Heart left ventricle (tissue), 16 donors: ENCODE measurements around the gene ULK4. TPM values are rescaled to one million over a fixed set of nuclear protein-coding genes. Genes with fewer than 3 reads are reported as not detected.

Experiments
- ATAC-seq, 4 donors: fragments of 200-7000 bp; cut with Tn5 transposase; one replicate each; pipeline ENCODE4 v1.9.1; 2020 to 2022; ENCODE audit warnings: moderate library complexity in 4 of 4, mild to moderate bottlenecking in 3 of 4, moderate number of reproducible peaks in 1 of 4
- DNase-seq, 5 donors: peaks; one replicate each; pipeline ENCODE4 v3.0.0-alpha.2; 2020
- H3K27ac ChIP-seq, 12 donors: fragments of 200-600 bp; sonication (generic) in 4 of 12; one replicate each; pipeline versions ENCODE4 v1.5.0 to v1.8.0; 2016 to 2022; ENCODE audit warnings: mild to moderate bottlenecking in 2 of 12
- H3K27me3 ChIP-seq, 9 donors: fragments of 200-600 bp; sonication (generic) in 2 of 9; one replicate each; pipeline versions ENCODE4 v1.5.1 to v1.8.0; 2016 to 2022; ENCODE audit warnings: mild to moderate bottlenecking in 3 of 9
- H3K36me3 ChIP-seq, 9 donors: fragments of 200-600 bp; sonication (generic) in 2 of 9; one replicate each; pipeline versions ENCODE4 v1.5.0 to v1.8.0; 2018 to 2022; ENCODE audit warnings: mild to moderate bottlenecking in 2 of 9
- H3K4me1 ChIP-seq, 12 donors: fragments of 200-600 bp; sonication (generic) in 4 of 12; one replicate each; pipeline versions ENCODE4 v1.5.0 to v1.8.0; 2016 to 2022; ENCODE audit warnings: mild to moderate bottlenecking in 3 of 12
- H3K4me3 ChIP-seq, 12 donors: fragments of 200-600 bp; sonication (generic) in 4 of 12; one replicate each; pipeline versions ENCODE4 v1.5.0 to v1.8.0; 2017 to 2022; ENCODE audit warnings: mild to moderate bottlenecking in 9 of 12, moderate library complexity in 4 of 12
- H3K9me3 ChIP-seq, 12 donors: fragments of 200-600 bp; sonication (generic) in 4 of 12; one replicate each; pipeline versions ENCODE4 v1.5.0 to v1.8.0; 2016 to 2022; ENCODE audit warnings: mild to moderate bottlenecking in 1 of 12
- CTCF ChIP-seq, 12 donors: fragments of 200-600 bp; sonication (generic) in 4 of 12; IDR thresholded peaks; one replicate each; pipeline versions ENCODE4 v1.5.0 to v1.8.0; 2018 to 2022; ENCODE audit warnings: antibody characterized with exemption in 12 of 12, mild to moderate bottlenecking in 5 of 12
- POLR2A ChIP-seq, 2 donors: fragments of 450-650 bp; IDR thresholded peaks; one replicate each; pipeline ENCODE4 v1.6.1; 2017; ENCODE audit warnings: antibody characterized with exemption in 2 of 2, mild to moderate bottlenecking in 2 of 2, moderate library complexity in 2 of 2
- WGBS, 4 donors: extraction: QIAGEN DNeasy Blood & Tissue Kit in 2 of 4; methylation state at CpG; one replicate each; pipeline versions ENCODE4 v1.1.5 to v1.1.7; 2013 to 2018; 5-methylcytosine and 5-hydroxymethylcytosine counted together
- intact Hi-C, 10 donors: fragments of 100-400 bp; cut with DNase I; formaldehyde crosslinking; loops; one replicate each; pipeline versions ENCODE4 v1.11.1 to v1.14.2; 2022
- polyA plus RNA-seq, 2 donors: library from polyadenylated mRNA; stranded (reverse); fragments of 200-250 nt; gene quantifications; one replicate each; pipeline ENCODE4 v1.2.3, GENCODE V29; 2013
- total RNA-seq, 9 donors: library from RNA; depleted of rRNA in 2 of 9; stranded (reverse); fragments of >200 nt in 2 of 9; fragmentation: NEBNext Ultra II Directional in 3 of 9; extraction: Animal tissue kit (Norgen Biotek cat#: 25700) in 3 of 9; gene quantifications; one replicate each; pipeline versions ENCODE4 v1.1.0 to v1.2.4, GENCODE V29; 2016 to 2023
- donor health status: ischemic (EF 13 %, LVEDD 7.1; RV severe dilation, severe dysfunction).
- donor health status: healthy with polysubstance abuse.
- donor health status: DM: no; HTN: yes; CAD: no.
- donor health status: DM: no; HTN: no; CAD: no.
- donor health status: ischemic (EF 25% LVEDD 6.9; RV normal size, moderate dysfunction).
- donor health status: ischemic (EF 25% LVEDD 5.7; RV mildly dilated, moderate dysfunction).
- donor health status: healthy.
- donor health status: DM: yes; HTN: yes; CAD: no.
- donor health status: ischemic (EF 35%, LVEDD 5.7; RV mildly dilated, moderate dysfunction).
- donor health status: nonischemic (EF 11% LVEDD 7.7; RV severe dilation, severe dysfunction).
- donor health status: DM: yes; HTN: yes; CAD: no.
- donor health status: PGD.
- donor health status: ischemic (EF 29% LVEDD 5.4; RV normal size, mild dysfunction).
- donor health status: nonischemic (EF 23%, LVEDD 6.1; RV moderate dilation, normal function).

ULK4 gene
- total and polyA plus RNA-seq, 11 donors, result 0.91 to 6.1 (median 2.1) TPM

GRCh38 chr3:41808152-41808551 is 153.8 kb downstream of the ULK4 start:
- H3K27me3 ChIP-seq, result no peaks in the 10 kb centered on the region

GRCh38 chr3:41794748-41795589 is 166.9 kb downstream of the ULK4 start:
- H3K4me1 ChIP-seq, result no peaks in the 10 kb centered on the region
- no peak overlapping the region for H3K4me3 ChIP-seq
- H3K36me3 ChIP-seq, result no peaks in the 10 kb centered on the region
- no peaks in the 10 kb centered on the region for H3K27me3 ChIP-seq
- WGBS, 4 donors, result 83 to 88% (median 85%) methylated on average over 5 of the region's 5 CpGs
- no peak for DNase-seq
- intact Hi-C loops, result no loop called here
- TF ChIP-seq CTCF (IDR thresholded peaks at IDR 0.05) (no peak), POLR2A (IDR thresholded peaks at IDR 0.05) (no peak)
- H3K9me3 ChIP-seq, result no peaks in the 10 kb centered on the region
- no peak for ATAC-seq
- no peak overlapping the region for H3K27ac ChIP-seq

More at GRCh38 chr3:41808152-41808551, 153.8 kb downstream of the ULK4 start:
- Histone ChIP-seq H3K9me3 (no peaks in the 10 kb centered on the region), H3K4me3 (no peak overlapping the region), H3K36me3 (no peaks in the 10 kb centered on the region), H3K27ac (no peak overlapping the region), H3K4me1 (peaks cover 0 to 4% (median 0%) of the 10 kb centered on the region in 12 donors)
- WGBS, 4 donors, result 83 to 88% (median 86%) methylated on average over 1 of the region's 1 CpG
- DNase-seq, result no peak
- ATAC-seq, result no peak
- intact Hi-C loops, result no loop called here
- TF ChIP-seq POLR2A (IDR thresholded peaks at IDR 0.05) (no peak), CTCF (IDR thresholded peaks at IDR 0.05) (no peak)

- no peaks in the 10 kb centered on the region for H3K36me3 ChIP-seq
- intact Hi-C loops, result no loop called here
- H3K27ac ChIP-seq, result no peak overlapping the region
- H3K9me3 ChIP-seq, result no peaks in the 10 kb centered on the region
- H3K4me1 ChIP-seq, result peaks cover 0 to 12% (median 0%) of the 10 kb centered on the region in 12 donors
- no peak overlapping the region for H3K4me3 ChIP-seq
- DNase-seq, result no peak
- H3K27me3 ChIP-seq, result no peaks in the 10 kb centered on the region
- no peak for ATAC-seq
- TF ChIP-seq CTCF (IDR thresholded peaks at IDR 0.05), result no peak
- no peak for TF ChIP-seq POLR2A (IDR thresholded peaks at IDR 0.05)
- WGBS, 4 donors, result 92 to 96% (median 95%) methylated on average over 7 of the region's 7 CpGs
These were observed 169.1 kb downstream of the ULK4 start for GRCh38 chr3:41792806-41793205.

GRCh38 chr3:41769106-41769505 is 192.8 kb downstream of the ULK4 start:
- Histone ChIP-seq H3K9me3 (peaks cover 0 to 5% (median 0%) of the 10 kb centered on the region in 12 donors), H3K4me3 (no peak overlapping the region), H3K27me3 (no peaks in the 10 kb centered on the region), H3K36me3 (no peaks in the 10 kb centered on the region), H3K27ac (no peak overlapping the region), H3K4me1 (peaks cover 0 to 4% (median 0%) of the 10 kb centered on the region in 12 donors)
- no peak for TF ChIP-seq CTCF (IDR thresholded peaks at IDR 0.05)
- no peak for TF ChIP-seq POLR2A (IDR thresholded peaks at IDR 0.05)
- ATAC-seq, result peak in 2 of 4 donors; percentile 47 to 75
- intact Hi-C loops, result no loop called here
- DNase-seq, result no peak
- 33 to 47% (median 39%) methylated on average over 2 of the region's 2 CpGs for WGBS, 4 donors
